Stomach (tissue), 9 donors: ENCODE results near the gene ODC1. TPM values are rescaled to one million over a fixed set of nuclear protein-coding genes. Genes with fewer than 3 reads are reported as not detected.

Source experiments
- DNase-seq, 2 donors: peaks; one replicate each; pipeline versions ENCODE4 v3.0.0 to v3.0.0-alpha.2; 2013 to 2019
- H3K27ac ChIP-seq, 5 donors: fragments of 200-600 bp in 4 of 5; sonication (generic) in 4 of 5; one replicate each; pipeline ENCODE4 v1.5.1; 2013 to 2019; ENCODE audit warnings: mild to moderate bottlenecking in 1 of 5, moderate library complexity in 1 of 5
- H3K27me3 ChIP-seq, 3 donors: fragments of 200-600 bp; sonication (generic); one replicate each; pipeline ENCODE4 v1.5.1; 2017 to 2019; ENCODE audit warnings: mixed run types in 1 of 3
- H3K36me3 ChIP-seq, 4 donors: fragments of 200-600 bp; sonication (generic); 1 replicate in 3 of 4; 2 replicates in 1 of 4; pipeline ENCODE4 v1.5.1; 2016 to 2019
- H3K4me1 ChIP-seq, 4 donors: fragments of 200-600 bp; sonication (generic); one replicate each; pipeline ENCODE4 v1.5.1; 2016 to 2019
- H3K4me3 ChIP-seq, 4 donors: fragments of 200-600 bp; sonication (generic) in 3 of 4; one replicate each; pipeline ENCODE4 v1.5.1; 2016 to 2019; ENCODE audit warnings: mild to moderate bottlenecking in 1 of 4
- H3K9me3 ChIP-seq, 4 donors: fragments of 200-600 bp; sonication (generic); one replicate each; pipeline ENCODE4 v1.5.1; 2016 to 2019
- EP300 ChIP-seq: sonication (generic); formaldehyde crosslinking; IDR thresholded peaks from one replicate; pipeline ENCODE4 v1.6.1; 2017; ENCODE audit warnings: antibody characterized with exemption
- POLR2A ChIP-seq, 4 donors: fragments of 450-650 bp; IDR thresholded peaks; one replicate each; pipeline ENCODE4 v1.6.1; 2016; ENCODE audit warnings: antibody characterized with exemption in 4 of 4, control low read depth in 2 of 4, mild to moderate bottlenecking in 1 of 4, moderate library complexity in 1 of 4
- POLR2AphosphoS5 ChIP-seq, 3 donors: sonication (generic); formaldehyde crosslinking; IDR thresholded peaks; one replicate each; pipeline ENCODE4 v1.6.1; 2016; ENCODE audit warnings: antibody characterized with exemption in 3 of 3
- WGBS, 5 donors: extraction: QIAGEN DNeasy Blood & Tissue Kit in 3 of 5; methylation state at CpG; one replicate each; pipeline versions ENCODE4 v1.1.5 to v1.1.7; 2013 to 2018; 5-methylcytosine and 5-hydroxymethylcytosine counted together
- intact Hi-C: fragments of 100-400 bp; cut with DNase I; formaldehyde crosslinking; loops from one replicate; pipeline ENCODE4 v1.15.1; 2023; ENCODE audit warnings: low total_unique reads
- polyA plus RNA-seq, 3 donors: library from polyadenylated mRNA; stranded (reverse); fragments of 200-250 nt; gene quantifications; one replicate each; pipeline ENCODE4 v1.2.3, GENCODE V29; 2013
- total RNA-seq, 5 donors: library from RNA; depleted of rRNA; stranded (reverse); fragments of >200 nt; gene quantifications; one replicate each; pipeline versions ENCODE4 v1.1.0 to v1.2.3, GENCODE V29; 2014 to 2016
- TF ChIP-seq, protein P1 (sequence below), 7 experiments: fragments of 450-650 bp in 4 of 7; fragments of 200-600 bp in 3 of 7; sonication (generic) in 3 of 7; IDR thresholded peaks; one replicate each; pipeline ENCODE4 v1.5.1; 2016 to 2019; ENCODE audit warnings: antibody characterized with exemption in 7 of 7, control low read depth in 2 of 7, mild to moderate bottlenecking in 1 of 7
- donor health status: healthy with polysubstance abuse.
- donor health status: Bipolar disorder and iron deficiency.
- donor health status: healthy.

Gene ODC1
- total and polyA plus RNA-seq, 8 donors = 32.2 to 148 (median 49.8) TPM

DNA sequence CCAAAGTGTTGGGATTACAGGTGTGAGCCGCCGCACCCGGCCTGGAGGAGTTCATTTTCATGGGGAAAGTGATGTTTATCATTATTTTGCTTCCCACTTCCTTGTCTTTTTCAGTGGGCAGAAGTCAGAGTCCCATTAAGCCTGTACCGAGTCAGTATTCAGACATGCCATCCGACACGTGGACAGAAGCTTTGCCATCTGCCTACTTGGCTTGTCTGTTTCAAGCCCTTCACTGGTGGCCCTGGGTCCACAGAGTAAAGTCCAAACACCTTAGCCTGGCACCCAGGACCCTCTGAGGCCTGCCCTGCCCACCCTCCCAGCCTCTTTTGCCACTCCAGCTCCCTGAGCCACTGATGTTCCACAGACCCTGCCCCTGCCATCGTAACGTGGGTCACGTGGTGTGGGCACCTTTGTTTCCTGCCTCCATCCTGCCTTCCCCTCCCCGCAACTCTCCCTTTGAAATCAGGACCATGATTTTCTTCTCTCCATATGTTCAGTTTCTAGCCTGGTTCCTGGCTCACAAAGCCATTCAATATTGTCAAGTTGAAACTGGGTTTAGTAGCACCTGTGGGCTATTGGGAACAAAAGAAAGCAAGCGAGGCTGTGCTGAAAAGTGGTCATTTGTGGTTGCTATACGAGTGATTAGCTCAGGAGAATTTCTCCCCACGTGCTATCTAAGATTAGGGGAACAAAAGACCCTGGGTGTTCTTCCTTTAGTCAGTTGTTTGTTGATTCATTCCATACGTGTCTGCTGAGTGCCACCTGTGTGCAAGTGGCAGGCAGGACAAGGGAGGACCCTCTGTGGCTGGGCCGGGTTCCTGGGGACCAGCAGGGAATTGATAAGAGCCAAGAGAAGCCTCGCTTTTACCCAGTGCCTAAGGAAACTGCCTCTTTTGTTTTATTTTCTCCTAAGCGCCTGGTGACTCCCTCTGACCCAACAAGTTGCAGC, 5.1 kb upstream of the ODC1 start:
- Histone ChIP-seq H3K27ac (peak overlapping the region in 4 of 5 donors; percentile 51 to 78 (median 68)), H3K27me3 (no peaks in the 10 kb centered on the region), H3K4me1 (peaks cover 22 to 69% (median 48%) of the 10 kb centered on the region in 4 donors), H3K9me3 (no peaks in the 10 kb centered on the region), H3K4me3 (no peak overlapping the region), H3K36me3 (no peaks in the 10 kb centered on the region)
- DNase-seq = peak in 1 of 2 donors; percentile 55
- 58 to 72% (median 67%) methylated on average over 17 of the region's 17 CpGs for WGBS, 5 donors
- intact Hi-C loops = no loop called here
- TF ChIP-seq POLR2AphosphoS5 (IDR thresholded peaks at IDR 0.05) = no peak
- TF ChIP-seq, protein P1, sequence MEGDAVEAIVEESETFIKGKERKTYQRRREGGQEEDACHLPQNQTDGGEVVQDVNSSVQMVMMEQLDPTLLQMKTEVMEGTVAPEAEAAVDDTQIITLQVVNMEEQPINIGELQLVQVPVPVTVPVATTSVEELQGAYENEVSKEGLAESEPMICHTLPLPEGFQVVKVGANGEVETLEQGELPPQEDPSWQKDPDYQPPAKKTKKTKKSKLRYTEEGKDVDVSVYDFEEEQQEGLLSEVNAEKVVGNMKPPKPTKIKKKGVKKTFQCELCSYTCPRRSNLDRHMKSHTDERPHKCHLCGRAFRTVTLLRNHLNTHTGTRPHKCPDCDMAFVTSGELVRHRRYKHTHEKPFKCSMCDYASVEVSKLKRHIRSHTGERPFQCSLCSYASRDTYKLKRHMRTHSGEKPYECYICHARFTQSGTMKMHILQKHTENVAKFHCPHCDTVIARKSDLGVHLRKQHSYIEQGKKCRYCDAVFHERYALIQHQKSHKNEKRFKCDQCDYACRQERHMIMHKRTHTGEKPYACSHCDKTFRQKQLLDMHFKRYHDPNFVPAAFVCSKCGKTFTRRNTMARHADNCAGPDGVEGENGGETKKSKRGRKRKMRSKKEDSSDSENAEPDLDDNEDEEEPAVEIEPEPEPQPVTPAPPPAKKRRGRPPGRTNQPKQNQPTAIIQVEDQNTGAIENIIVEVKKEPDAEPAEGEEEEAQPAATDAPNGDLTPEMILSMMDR (IDR thresholded peaks at IDR 0.05) = no peak
- no peak for TF ChIP-seq POLR2A (IDR thresholded peaks at IDR 0.05)
- no peak for TF ChIP-seq EP300

DNA sequence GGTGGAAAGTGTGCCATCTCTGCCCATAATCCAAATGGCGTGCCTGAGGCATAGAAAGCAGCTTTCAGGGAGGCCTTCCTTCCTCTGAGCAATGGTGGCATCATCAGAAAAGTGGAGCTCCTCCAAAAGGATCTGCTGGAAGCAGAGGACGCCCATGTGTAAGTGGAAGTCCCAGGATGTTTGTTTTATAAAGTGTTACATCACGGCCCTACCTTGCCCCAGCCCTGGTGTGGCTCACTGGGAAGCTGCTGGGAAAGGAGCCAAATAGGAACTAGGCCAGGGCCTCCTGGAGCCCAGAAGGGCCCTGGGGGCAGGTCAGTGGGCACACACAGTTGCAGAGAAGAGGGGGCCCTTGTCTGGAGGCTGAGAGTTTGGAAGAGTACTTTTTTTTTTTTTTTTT, 4.2 kb upstream of the ODC1 start:
- Histone ChIP-seq H3K9me3 (no peaks in the 10 kb centered on the region), H3K4me1 (peaks cover 22 to 65% (median 50%) of the 10 kb centered on the region in 4 donors), H3K27me3 (no peaks in the 10 kb centered on the region), H3K36me3 (no peaks in the 10 kb centered on the region), H3K4me3 (no peak overlapping the region), H3K27ac (peak overlapping the region; percentile 65 to 80 (median 75))
- intact Hi-C loops = no loop called here
- TF ChIP-seq POLR2AphosphoS5 (IDR thresholded peaks at IDR 0.05) (peak; percentile 18 to 80 (median 49)), POLR2A (IDR thresholded peaks at IDR 0.05) (no peak)
- DNase-seq = peak; percentile 91 to 92
- WGBS, 5 donors = 26 to 56% (median 36%) methylated on average over 3 of the region's 3 CpGs

- intact Hi-C loops = no loop called here
- peak overlapping the region; percentile 65 to 80 (median 75) for H3K27ac ChIP-seq
- H3K27me3 ChIP-seq = no peaks in the 10 kb centered on the region
- H3K4me1 ChIP-seq = peaks cover 27 to 69% (median 55%) of the 10 kb centered on the region in 4 donors
- H3K9me3 ChIP-seq = no peaks in the 10 kb centered on the region
- TF ChIP-seq, protein P1 (IDR thresholded peaks at IDR 0.05) = no peak
- DNase-seq = no peak
- no peaks in the 10 kb centered on the region for H3K36me3 ChIP-seq
- 71 to 87% (median 77%) methylated on average over 6 of the region's 6 CpGs for WGBS, 5 donors
- H3K4me3 ChIP-seq = no peak overlapping the region
Observed at GRCh38 chr2:10451819-10452218, 3.7 kb upstream of the ODC1 start.

GRCh38 chr2:10449838-10450691, 1.9 kb upstream of the ODC1 start:
- 61 to 72% (median 65%) methylated on average over 21 to 22 of the region's 22 CpGs for WGBS, 5 donors
- Histone ChIP-seq H3K36me3 (no peaks in the 10 kb centered on the region), H3K27me3 (no peaks in the 10 kb centered on the region), H3K27ac (peak overlapping the region; percentile 12 to 99 (median 95)), H3K9me3 (no peaks in the 10 kb centered on the region), H3K4me1 (peaks cover 37 to 87% (median 68%) of the 10 kb centered on the region in 4 donors), H3K4me3 (peak overlapping the region in 2 of 4 donors; percentile 65 to 70)
- peak; percentile 65 to 76 for DNase-seq
- TF ChIP-seq POLR2AphosphoS5 (IDR thresholded peaks at IDR 0.05) (peak in 2 of 3 donors; percentile 48 to 65), EP300 (no peak)
- TF ChIP-seq, protein P1 (IDR thresholded peaks at IDR 0.05) = no peak
- intact Hi-C loops = loop anchor here (10.0 kb wide), 1 partner anchor 225 kb away; no protein-coding TSS in a partner anchor
